Raji (cell line): ENCODE data around the gene IL15RA.

ENCODE experiments used
- POLR2A ChIP-seq: IDR thresholded peaks from 2 replicates; pipeline ENCODE4 v1.6.1; 2011; ENCODE audit warnings: low read depth, low read length, control low read depth; ENCODE audit not compliant: insufficient read depth

IL15RA gene

GRCh38 chr10:6011558-6011957, 34.2 kb upstream of the IL15RA start:
- TF ChIP-seq POLR2A: no peak

GRCh38 chr10:6010569-6010968, 33.2 kb upstream of the IL15RA start:
- no peak for TF ChIP-seq POLR2A

GRCh38 chr10:6009961-6010360, 32.6 kb upstream of the IL15RA start:
- TF ChIP-seq POLR2A: no peak

- TF ChIP-seq POLR2A: no peak
Observed at GRCh38 chr10:6009150-6009549, 31.8 kb upstream of the IL15RA start.

GRCh38 chr10:6008497-6009142, 31.3 kb upstream of the IL15RA start:
- TF ChIP-seq POLR2A: no peak

- TF ChIP-seq POLR2A: no peak
Observed at GRCh38 chr10:6006991-6007390, 29.6 kb upstream of the IL15RA start.

GRCh38 chr10:6006546-6006945, 29.2 kb upstream of the IL15RA start:
- no peak for TF ChIP-seq POLR2A

- TF ChIP-seq POLR2A: no peak
Observed at GRCh38 chr10:6005856-6006395, 28.6 kb upstream of the IL15RA start.

GRCh38 chr10:6002809-6003510, 25.6 kb upstream of the IL15RA start:
- TF ChIP-seq POLR2A: no peak

GRCh38 chr10:5999440-6000165, 22.3 kb upstream of the IL15RA start:
- TF ChIP-seq POLR2A: no peak

GRCh38 chr10:5996696-5997095, 19.4 kb upstream of the IL15RA start:
- no peak for TF ChIP-seq POLR2A

GRCh38 chr10:5992398-5992797, 15.1 kb upstream of the IL15RA start:
- no peak for TF ChIP-seq POLR2A

GRCh38 chr10:5991708-5992107, 14.4 kb upstream of the IL15RA start:
- no peak for TF ChIP-seq POLR2A

- no peak for TF ChIP-seq POLR2A
Observed at GRCh38 chr10:5989756-5990155, 12.4 kb upstream of the IL15RA start.

GRCh38 chr10:5988336-5988920, 11.1 kb upstream of the IL15RA start:
- TF ChIP-seq POLR2A: no peak
